GM10266 (cell line): ENCODE measurements around the gene ERCC3.
"Not testable (repeated sequence)": the region's sequence is repeated elsewhere in the genome, so short reads cannot be mapped to it uniquely, and the experiment has no call there.

Experiments
- DNase-seq: peaks from one replicate; pipeline ENCODE4 v3.0.0; 2012; ENCODE audit errors: extremely low spot score
- CTCF ChIP-seq: IDR thresholded peaks from 2 replicates; pipeline ENCODE4 v1.5.1; 2012; ENCODE audit warnings: mild to moderate bottlenecking, low read depth; ENCODE audit not compliant: control insufficient read depth, insufficient read depth; ENCODE audit errors: missing control alignments

ERCC3 gene

GRCh38 chr2:127235082-127235702, 58.8 kb downstream of the ERCC3 start:
- no peak for TF ChIP-seq CTCF

GRCh38 chr2:127233710-127234109, 60.2 kb downstream of the ERCC3 start:
- DNase-seq: no peak
- no peak for TF ChIP-seq CTCF

More at GRCh38 chr2:127235082-127235702, 58.8 kb downstream of the ERCC3 start:
- no peak for DNase-seq

GRCh38 chr2:127231130-127231865, 62.6 kb downstream of the ERCC3 start:
- no peak for DNase-seq
- no peak for TF ChIP-seq CTCF

- DNase-seq: no peak
- no peak for TF ChIP-seq CTCF
These were observed 64.4 kb downstream of the ERCC3 start for GRCh38 chr2:127229555-127229954.

GRCh38 chr2:127228102-127228501, 65.8 kb downstream of the ERCC3 start:
- no peak for DNase-seq
- no peak for TF ChIP-seq CTCF

GRCh38 chr2:127227264-127227660, 66.7 kb downstream of the ERCC3 start:
- DNase-seq: not testable (repeated sequence)

GRCh38 chr2:127226520-127227263, 67.3 kb downstream of the ERCC3 start:
- no peak for TF ChIP-seq CTCF
- peak; percentile 70 for DNase-seq
